GM12878 (cell line): ENCODE data around the gene POFUT2. TPM values are rescaled to one million over a fixed set of nuclear protein-coding genes. Genes with fewer than 3 reads are reported as not detected.
A peak's percentile ranks its signal among the peaks of the same experiment; 100 is the strongest.

ENCODE experiments used
- ATAC-seq: fragments of 200-7000 bp; cut with Tn5 transposase; 3 replicates; pipeline ENCODE4 v1.9.1; 2020; ENCODE audit warnings: mild to moderate bottlenecking, moderate library complexity
- BruUV-seq: library from RNA; stranded (reverse); fragments of 400-500 nt; replicated peaks from 2 replicates; lab custom pipeline; 2021; lab: Mats Ljungman, UMichigan
- CTCF ChIA-PET: fragments of 300-600 bp; sonication (Branson Sonifier 250); formaldehyde crosslinking; extraction: SDS; loops from one replicate; lab custom pipeline; 2021; ENCODE audit warnings: inconsistent platforms; lab: Yijun Ruan, JAX
- POLR2A ChIA-PET: fragments of 350-600 bp; formaldehyde crosslinking; extraction: SDS; loops from one replicate; lab custom pipeline; 2021; ENCODE audit warnings: inconsistent platforms; lab: Charles Lee
- RAD21 ChIA-PET: fragments of 300-600 bp; sonication (Branson Sonifier 250); formaldehyde crosslinking; loops from one replicate; lab custom pipeline; 2023; ENCODE audit warnings: antibody characterized with exemption; ENCODE audit not compliant: unreplicated experiment; lab: Charles Lee
- SMC1A ChIA-PET: fragments of 300-600 bp; sonication (Branson Sonifier 250); formaldehyde crosslinking; loops from one replicate; lab custom pipeline; 2023; ENCODE audit not compliant: unreplicated experiment, uncharacterized antibody; lab: Charles Lee
- DNase-seq: peaks from one replicate; pipeline ENCODE4 v3.0.0-alpha.2; 2011; ENCODE audit warnings: low read depth, low spot score
- FAIRE-seq: peaks from 3 replicates; lab custom pipeline; 2011; peaks lifted over from hg19 to GRCh38; lab: Jason Lieb, UNC
- H2AFZ ChIP-seq: 2 replicates; pipeline ENCODE4 v1.6.0; 2011; ENCODE audit warnings: low read depth, low read length, control low read depth; ENCODE audit not compliant: control insufficient read depth
- H3K27ac ChIP-seq: 2 replicates; pipeline ENCODE4 v1.5.1; 2011; ENCODE audit warnings: control low read depth; ENCODE audit not compliant: control insufficient read depth, insufficient read depth
- H3K27me3 ChIP-seq, 2 experiments: replicated peaks in 1 of 2; 2 replicates each; pipeline versions ENCODE4 v1.6.0 to v1.6.1; 2011; ENCODE audit warnings: low read length in 1 of 2; ENCODE audit not compliant: control insufficient read depth in 2 of 2, insufficient read depth in 2 of 2
- H3K36me3 ChIP-seq, 2 experiments: 2 replicates each; pipeline ENCODE4 v1.5.1; 2011; ENCODE audit warnings: low read length in 1 of 2; ENCODE audit not compliant: control insufficient read depth in 2 of 2, insufficient read depth in 2 of 2
- H3K4me1 ChIP-seq: 2 replicates; pipeline ENCODE4 v1.6.1; 2011; ENCODE audit warnings: mild to moderate bottlenecking, low read length, moderate library complexity, mixed read lengths; ENCODE audit not compliant: control insufficient read depth, insufficient read depth
- H3K4me2 ChIP-seq: 2 replicates; pipeline ENCODE4 v1.6.0; 2011; ENCODE audit warnings: control low read depth; ENCODE audit not compliant: control insufficient read depth, insufficient read depth
- H3K4me3 ChIP-seq: fragments of 200-600 bp; sonication (generic); 2 replicates; pipeline ENCODE4 v1.5.1; 2016
- H3K79me2 ChIP-seq: 2 replicates; pipeline ENCODE4 v1.6.0; 2011; ENCODE audit warnings: low read length; ENCODE audit not compliant: control insufficient read depth, insufficient read depth
- H3K9ac ChIP-seq: 2 replicates; pipeline ENCODE4 v1.8.0; 2011; ENCODE audit warnings: low read length, control low read depth, mixed read lengths; ENCODE audit not compliant: control insufficient read depth, insufficient read depth
- H3K9me3 ChIP-seq: replicated peaks from 3 replicates; pipeline ENCODE4 v1.5.1; 2011; ENCODE audit warnings: mild to moderate bottlenecking, low read length; ENCODE audit not compliant: control insufficient read depth, insufficient read depth
- H4K20me1 ChIP-seq: 2 replicates; pipeline ENCODE4 v1.6.0; 2011; ENCODE audit not compliant: control insufficient read depth, insufficient read depth
- CBX3 ChIP-seq: fragments of 200-600 bp; sonication (generic); IDR thresholded peaks from 2 replicates; pipeline ENCODE4 v1.6.1; 2016; ENCODE audit warnings: low read depth, borderline replicate concordance
- CTCF ChIP-seq, 3 experiments: IDR thresholded peaks in 2 of 3; conservative IDR thresholded peaks in 1 of 3; 2 replicates each; pipeline ENCODE4 v1.5.1; 2011; ENCODE audit warnings: low read depth in 3 of 3, low read length in 3 of 3, mild to moderate bottlenecking in 3 of 3, control low read depth in 2 of 3, moderate library complexity in 2 of 3, inconsistent platforms in 1 of 3, mixed read lengths in 1 of 3; ENCODE audit not compliant: control insufficient read depth in 2 of 3, insufficient read depth in 1 of 3; ENCODE audit errors: extremely low read depth in 1 of 3
- SMC3 ChIP-seq: IDR thresholded peaks from 2 replicates; pipeline ENCODE4 v1.6.1; 2011; ENCODE audit warnings: low read length, improper control_type of control experiment, borderline replicate concordance
- WGBS: methylation state at CpG from one replicate; pipeline ENCODE4 v1.1.6; 2016; ENCODE audit warnings: low lambda C conversion rate; ENCODE audit not compliant: insufficient replicate concordance, insufficient coverage; ENCODE audit errors: missing lambda C conversion rate; 5-methylcytosine and 5-hydroxymethylcytosine counted together
- in situ Hi-C: fragments of 300-500 bp; cut with MboI; formaldehyde crosslinking; loops from 9 replicates; pipeline ENCODE4 v1.14.3; 2018; ENCODE audit warnings: mixed read lengths
- intact Hi-C: fragments of 100-400 bp; cut with micrococcal nuclease; formaldehyde crosslinking; loops from one replicate; pipeline ENCODE4 v1.14.2; 2022; ENCODE audit not compliant: unreplicated experiment
- polyA plus RNA-seq, 11 experiments: library from polyadenylated mRNA; depleted of rRNA in 4 of 11; unstranded in 6 of 11; stranded (reverse) in 5 of 11; fragments of >200 nt; fragmentation: Nextera tagmentation in 4 of 11; fragmentation: Illumina TruSeq in 1 of 11; extraction: Ambion mirVana in 4 of 11; extraction: Trizol in 1 of 11; gene quantifications; 1 replicate in 1 of 11; 2 replicates in 10 of 11; pipeline versions ENCODE4 v1.2.1 to v1.2.3, GENCODE V29; 2011 to 2016; ENCODE audit warnings: inconsistent platforms in 2 of 11, missing spikeins in 2 of 11, low read depth in 1 of 11
- total RNA-seq, 4 experiments: library from RNA; depleted of rRNA in 3 of 4; stranded (reverse); fragments of >200 nt in 3 of 4; fragmentation: Illumina TruSeq in 1 of 4; extraction: Trizol in 1 of 4; gene quantifications; 2 replicates each; pipeline versions ENCODE4 v1.2.1 to v1.2.3, GENCODE V29; 2013 to 2021

Gene POFUT2
- total and polyA plus RNA-seq, 10 of the 15 experiments (the other 5 are each of a cell fraction or from before 2014, with no cell fraction given) = 1.2 to 15.1 (median 6.8) TPM

GRCh38 chr21:45309069-45309986, 21.6 kb upstream of the POFUT2 start:
- Histone ChIP-seq H3K36me3 (no peaks in the 10 kb centered on the region), H3K4me1 (no peaks in the 10 kb centered on the region), H3K9me3 (no peaks in the 10 kb centered on the region), H3K27ac (no peak overlapping the region), H3K4me2 (no peak overlapping the region), H3K79me2 (no peaks in the 10 kb centered on the region)
- in situ Hi-C loops (no loop called here), intact Hi-C loops (no loop called here)
- no peak for FAIRE-seq
- WGBS = 49% methylated on average over 27 of the region's 27 CpGs
- no peak for DNase-seq
- peak; percentile 25; the same call in 1 of the 2 replicates for TF ChIP-seq SMC3
- no peak for TF ChIP-seq CBX3
- peak; percentile 46 to 51 (median 50); a peak in 5 of 6 replicates for TF ChIP-seq CTCF (IDR thresholded peaks at IDR 0.05 in 2 of 3, conservative IDR thresholded peaks at IDR 0.05 in 1 of 3; ENCODE audit: control insufficient read depth in 2 of 3, extremely low read depth in 1 of 3, insufficient read depth in 1 of 3, low read depth in 3 of 3, low read length in 3 of 3)
- TF ChIP-seq, all 136 proteins: peak for 2
- no TSS peak for BruUV-seq
- SMC1A ChIA-PET = interaction anchor here (0.7 to 0.8 kb wide), 2 partner anchors 19 to 169 kb away, joined by 3 to 4 read pairs; no protein-coding TSS in a partner anchor
- no peaks in the 10 kb centered on the region for H4K20me1 ChIP-seq
- POLR2A ChIA-PET = no interaction called here
- peaks cover 0 to 1% of the 10 kb centered on the region in 2 experiments; a peak in 1 of 4 replicates for H3K27me3 ChIP-seq
- H3K9ac ChIP-seq = no peak overlapping the region
- H3K4me3 ChIP-seq = no peak overlapping the region
- peak; percentile 69 for ATAC-seq
- H2AFZ ChIP-seq = no peak overlapping the region
- CTCF ChIA-PET = interaction anchor here (0.7 to 1.7 kb wide), 10 partner anchors 14 to 361 kb away, joined by 3 to 16 read pairs (median 5); no protein-coding TSS in a partner anchor
- RAD21 ChIA-PET = interaction anchor here (1.1 to 1.3 kb wide), 4 partner anchors 17 to 169 kb away, joined by 4 to 11 read pairs (median 6); no protein-coding TSS in a partner anchor
